Right lobe of liver (tissue), 4 donors: ENCODE data around the gene ITGB3.

Experiments
- CTCF ChIP-seq, 4 donors: fragments of 200-600 bp in 3 of 4; fragments of 450-650 bp in 1 of 4; IDR thresholded peaks; one replicate each; pipeline versions ENCODE4 v1.5.1 to v1.8.0; 2016 to 2022; ENCODE audit warnings: antibody characterized with exemption in 4 of 4, mild to moderate bottlenecking in 2 of 4
- POLR2A ChIP-seq: fragments of 450-650 bp; IDR thresholded peaks from one replicate; pipeline ENCODE4 v1.6.1; 2017; ENCODE audit warnings: antibody characterized with exemption, mild to moderate bottlenecking
- donor health status: DM: no; HTN: no; CAD: no.
- donor health status: DM: no; HTN: no; CAD: no.
- donor health status: DM: no; HTN: yes; CAD: no.

- TF ChIP-seq CTCF (IDR thresholded peaks at IDR 0.05) (no peak), POLR2A (no peak)
Observed at GRCh38 chr17:47219621-47220475, 33.8 kb upstream of the ITGB3 start.
